Endothelial cell of umbilical vein (primary cell): Measurements from ENCODE around the gene SPACA9.

Experiments
- POLR2A ChIP-seq: IDR thresholded peaks from 2 replicates; pipeline ENCODE4 v1.6.1; 2012; ENCODE audit warnings: low read depth, mild to moderate bottlenecking, control low read depth, low read length
- TF ChIP-seq, protein P1 (sequence below), 2 donors: IDR thresholded peaks; 1 replicate in 1 of 2; 2 replicates in 1 of 2; pipeline ENCODE4 v1.5.1; 2011; ENCODE audit warnings: low read length in 2 of 2, mild to moderate bottlenecking in 2 of 2, moderate library complexity in 2 of 2, control low read depth in 1 of 2, inconsistent platforms in 1 of 2, low read depth in 1 of 2; ENCODE audit not compliant: insufficient read depth in 1 of 2; ENCODE audit errors: extremely low read depth in 1 of 2

DNA sequence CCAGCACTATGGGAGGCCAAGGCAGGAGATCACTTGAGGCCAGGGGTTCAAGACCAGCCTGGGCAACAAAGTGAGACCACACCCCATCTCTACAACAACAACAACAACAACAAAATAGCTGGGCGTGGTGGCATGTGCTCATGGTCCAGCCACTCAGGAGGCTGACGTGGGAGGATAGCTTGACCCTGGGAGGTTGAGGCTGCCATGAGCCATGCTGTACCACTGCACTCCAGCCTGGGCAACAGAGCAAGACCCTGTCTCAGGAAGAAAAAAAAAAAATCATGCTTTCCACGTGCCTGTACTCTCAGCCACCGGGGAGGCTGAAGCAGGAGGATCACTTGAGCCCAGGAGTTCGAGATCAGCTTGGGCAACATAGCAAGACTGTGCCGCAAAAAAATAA is 36.2 kb downstream of the SPACA9 start:
- TF ChIP-seq, protein P1, sequence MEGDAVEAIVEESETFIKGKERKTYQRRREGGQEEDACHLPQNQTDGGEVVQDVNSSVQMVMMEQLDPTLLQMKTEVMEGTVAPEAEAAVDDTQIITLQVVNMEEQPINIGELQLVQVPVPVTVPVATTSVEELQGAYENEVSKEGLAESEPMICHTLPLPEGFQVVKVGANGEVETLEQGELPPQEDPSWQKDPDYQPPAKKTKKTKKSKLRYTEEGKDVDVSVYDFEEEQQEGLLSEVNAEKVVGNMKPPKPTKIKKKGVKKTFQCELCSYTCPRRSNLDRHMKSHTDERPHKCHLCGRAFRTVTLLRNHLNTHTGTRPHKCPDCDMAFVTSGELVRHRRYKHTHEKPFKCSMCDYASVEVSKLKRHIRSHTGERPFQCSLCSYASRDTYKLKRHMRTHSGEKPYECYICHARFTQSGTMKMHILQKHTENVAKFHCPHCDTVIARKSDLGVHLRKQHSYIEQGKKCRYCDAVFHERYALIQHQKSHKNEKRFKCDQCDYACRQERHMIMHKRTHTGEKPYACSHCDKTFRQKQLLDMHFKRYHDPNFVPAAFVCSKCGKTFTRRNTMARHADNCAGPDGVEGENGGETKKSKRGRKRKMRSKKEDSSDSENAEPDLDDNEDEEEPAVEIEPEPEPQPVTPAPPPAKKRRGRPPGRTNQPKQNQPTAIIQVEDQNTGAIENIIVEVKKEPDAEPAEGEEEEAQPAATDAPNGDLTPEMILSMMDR (IDR thresholded peaks at IDR 0.05; ENCODE audit: extremely low read depth in 1 of 2, insufficient read depth in 1 of 2, low read depth in 1 of 2, low read length in 2 of 2), result no peak
- TF ChIP-seq POLR2A, result no peak
